SHP77 treated with DMSO at 0.1 percent for 48 hours (cell line): ENCODE data around the gene ITGB2.

Experiments
- DNase-seq: peaks from one replicate; lab custom pipeline; 2025; lab: John Stamatoyannopoulos, UW

The ITGB2 gene

GRCh38 chr21:44867999-44868700 is 52.5 kb downstream of the ITGB2 start:
- no peak for DNase-seq

GRCh38 chr21:44867464-44867863 is 53.2 kb downstream of the ITGB2 start:
- no peak for DNase-seq

GRCh38 chr21:44866780-44867179 is 53.9 kb downstream of the ITGB2 start:
- DNase-seq, result peak; percentile 86

- DNase-seq, result no peak
These were observed 55.0 kb downstream of the ITGB2 start for GRCh38 chr21:44865561-44866280.

- DNase-seq, result no peak
These were observed 57.6 kb downstream of the ITGB2 start for GRCh38 chr21:44862869-44863685.

GRCh38 chr21:44858791-44859190 is 61.9 kb downstream of the ITGB2 start:
- no peak for DNase-seq

- DNase-seq, result no peak
These were observed 62.4 kb downstream of the ITGB2 start for GRCh38 chr21:44858291-44858690.

- DNase-seq, result no peak
These were observed 63.4 kb downstream of the ITGB2 start for GRCh38 chr21:44857127-44857892.

- DNase-seq, result no peak
These were observed 64.6 kb downstream of the ITGB2 start for GRCh38 chr21:44856131-44856530.

GRCh38 chr21:44855572-44855971 is 65.1 kb downstream of the ITGB2 start:
- DNase-seq, result no peak

GRCh38 chr21:44854664-44855446 is 65.8 kb downstream of the ITGB2 start:
- no peak for DNase-seq

GRCh38 chr21:44854391-44854663 is 66.4 kb downstream of the ITGB2 start:
- no peak for DNase-seq

- DNase-seq, result no peak
These were observed 66.9 kb downstream of the ITGB2 start for GRCh38 chr21:44853601-44854390.

GRCh38 chr21:44850905-44851657 is 69.6 kb downstream of the ITGB2 start:
- DNase-seq, result no peak

- no peak for DNase-seq
These were observed 70.4 kb downstream of the ITGB2 start for GRCh38 chr21:44850208-44850800.

- no peak for DNase-seq
These were observed 71.0 kb downstream of the ITGB2 start for GRCh38 chr21:44849616-44850130.

GRCh38 chr21:44848821-44849521 is 71.7 kb downstream of the ITGB2 start:
- no peak for DNase-seq

- DNase-seq, result no peak
These were observed 73.2 kb downstream of the ITGB2 start for GRCh38 chr21:44847261-44848056.
